A673 (cell line): Measurements from ENCODE around the gene PHACTR3. TPM values are rescaled to one million over a fixed set of nuclear protein-coding genes. Genes with fewer than 3 reads are reported as not detected.

Experiments used
- BruUV-seq: library from RNA; stranded (reverse); fragments of 400-500 nt; replicated peaks from 2 replicates; lab custom pipeline; 2021; lab: Mats Ljungman, UMichigan
- CTCF ChIA-PET: fragments of 300-600 bp; sonication (Branson Sonifier 250); formaldehyde crosslinking; loops from one replicate; lab custom pipeline; 2022; ENCODE audit warnings: antibody characterized with exemption; lab: Charles Lee
- POLR2A ChIA-PET: fragments of 300-600 bp; sonication (Branson Sonifier 250); formaldehyde crosslinking; loops from one replicate; lab custom pipeline; 2022; ENCODE audit warnings: antibody characterized with exemption; ENCODE audit not compliant: low non-redundant PET; lab: Charles Lee
- DNase-seq: peaks from one replicate; pipeline ENCODE4 v3.0.0-alpha.2; 2015; ENCODE audit warnings: low spot score
- H3K27ac ChIP-seq: fragments of 200-600 bp; sonication (generic); 2 replicates; pipeline ENCODE4 v1.5.1; 2016; ENCODE audit warnings: mixed run types, low read depth, mild to moderate bottlenecking, mixed read lengths, antibody characterized with exemption, low read length; ENCODE audit not compliant: poor library complexity, severe bottlenecking
- H3K27me3 ChIP-seq: fragments of 200-600 bp; sonication (generic); replicated peaks from 2 replicates; pipeline ENCODE4 v1.6.1; 2017; ENCODE audit warnings: mixed run types, low read depth, mild to moderate bottlenecking, mixed read lengths, antibody characterized with exemption, low read length; ENCODE audit not compliant: insufficient read depth, poor library complexity
- H3K36me3 ChIP-seq: fragments of 200-600 bp; sonication (generic); 2 replicates; pipeline ENCODE4 v1.6.1; 2016; ENCODE audit warnings: mixed run types, mild to moderate bottlenecking, mixed read lengths, antibody characterized with exemption, low read length; ENCODE audit not compliant: insufficient read depth, poor library complexity, severe bottlenecking
- H3K4me1 ChIP-seq: fragments of 200-600 bp; sonication (generic); 2 replicates; pipeline ENCODE4 v1.6.1; 2017; ENCODE audit warnings: mixed run types, mild to moderate bottlenecking, mixed read lengths, antibody characterized with exemption, low read length; ENCODE audit not compliant: insufficient read depth, poor library complexity, severe bottlenecking
- H3K4me3 ChIP-seq: fragments of 200-600 bp; sonication (generic); 2 replicates; pipeline ENCODE4 v1.5.1; 2016; ENCODE audit warnings: low read depth, mixed run types, mild to moderate bottlenecking, mixed read lengths, low read length; ENCODE audit not compliant: poor library complexity, severe bottlenecking
- H3K9me3 ChIP-seq: fragments of 200-600 bp; sonication (generic); 2 replicates; pipeline ENCODE4 v1.6.1; 2016; ENCODE audit warnings: mixed run types, low read depth, mild to moderate bottlenecking, mixed read lengths, antibody characterized with exemption, low read length; ENCODE audit not compliant: poor library complexity, severe bottlenecking
- EZH2 ChIP-seq: fragments of 200-600 bp; sonication (generic); IDR thresholded peaks from 2 replicates; pipeline ENCODE4 v1.6.1; 2017; ENCODE audit warnings: borderline replicate concordance, low read depth, mild to moderate bottlenecking, mixed read lengths, antibody characterized with exemption, low read length; ENCODE audit not compliant: poor library complexity, severe bottlenecking
- intact Hi-C: fragments of 100-400 bp; cut with micrococcal nuclease; formaldehyde crosslinking; loops from one replicate; pipeline ENCODE4 v1.10.0; 2022; ENCODE audit not compliant: unreplicated experiment
- total RNA-seq: library from RNA; stranded (reverse); gene quantifications from 2 replicates; pipeline ENCODE4 v1.2.3, GENCODE V29; 2021
- TF ChIP-seq, protein P1 (sequence below): fragments of 300-800, 200-600 bp; sonication (generic); conservative IDR thresholded peaks from 2 replicates; pipeline ENCODE4 v1.5.1; 2017; ENCODE audit warnings: low read depth, mild to moderate bottlenecking, antibody characterized with exemption, low read length, moderate library complexity, mixed read lengths

The PHACTR3 gene
- total RNA-seq, 1 experiment from 2014 or later, result 0.17 TPM

DNA sequence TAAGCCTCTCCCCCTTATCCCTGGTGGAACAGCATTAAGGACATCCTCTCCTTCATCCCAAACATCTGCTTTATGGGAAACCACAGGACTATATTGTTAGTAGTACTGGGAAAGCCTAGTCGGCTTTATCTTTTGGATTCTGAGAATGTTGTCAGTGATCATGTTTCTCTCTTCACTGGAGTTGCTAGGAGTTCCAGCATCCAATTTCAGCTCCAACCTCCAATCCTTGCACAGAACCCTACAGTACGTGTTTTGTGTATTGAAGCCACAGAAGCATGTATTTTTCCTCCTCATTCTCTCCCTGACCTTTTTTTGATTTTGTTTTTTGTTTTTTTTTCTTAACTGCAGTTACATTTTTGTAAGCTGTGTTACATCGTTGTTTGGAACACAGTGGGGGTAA, 84.0 kb downstream of the PHACTR3 start:
- no peaks in the 10 kb centered on the region for H3K9me3 ChIP-seq
- intact Hi-C loops, result no loop called here
- POLR2A ChIA-PET, result no interaction called here
- no peaks in the 10 kb centered on the region for H3K4me1 ChIP-seq
- no peak overlapping the region for H3K4me3 ChIP-seq
- no peaks in the 10 kb centered on the region for H3K36me3 ChIP-seq
- CTCF ChIA-PET, result no interaction called here
- H3K27ac ChIP-seq, result no peak overlapping the region
- peaks cover 60% of the 10 kb centered on the region for H3K27me3 ChIP-seq
- no TSS peak for BruUV-seq
- no peak for TF ChIP-seq EZH2
- TF ChIP-seq, protein P1, sequence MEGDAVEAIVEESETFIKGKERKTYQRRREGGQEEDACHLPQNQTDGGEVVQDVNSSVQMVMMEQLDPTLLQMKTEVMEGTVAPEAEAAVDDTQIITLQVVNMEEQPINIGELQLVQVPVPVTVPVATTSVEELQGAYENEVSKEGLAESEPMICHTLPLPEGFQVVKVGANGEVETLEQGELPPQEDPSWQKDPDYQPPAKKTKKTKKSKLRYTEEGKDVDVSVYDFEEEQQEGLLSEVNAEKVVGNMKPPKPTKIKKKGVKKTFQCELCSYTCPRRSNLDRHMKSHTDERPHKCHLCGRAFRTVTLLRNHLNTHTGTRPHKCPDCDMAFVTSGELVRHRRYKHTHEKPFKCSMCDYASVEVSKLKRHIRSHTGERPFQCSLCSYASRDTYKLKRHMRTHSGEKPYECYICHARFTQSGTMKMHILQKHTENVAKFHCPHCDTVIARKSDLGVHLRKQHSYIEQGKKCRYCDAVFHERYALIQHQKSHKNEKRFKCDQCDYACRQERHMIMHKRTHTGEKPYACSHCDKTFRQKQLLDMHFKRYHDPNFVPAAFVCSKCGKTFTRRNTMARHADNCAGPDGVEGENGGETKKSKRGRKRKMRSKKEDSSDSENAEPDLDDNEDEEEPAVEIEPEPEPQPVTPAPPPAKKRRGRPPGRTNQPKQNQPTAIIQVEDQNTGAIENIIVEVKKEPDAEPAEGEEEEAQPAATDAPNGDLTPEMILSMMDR, result no peak
- no peak for DNase-seq

DNA sequence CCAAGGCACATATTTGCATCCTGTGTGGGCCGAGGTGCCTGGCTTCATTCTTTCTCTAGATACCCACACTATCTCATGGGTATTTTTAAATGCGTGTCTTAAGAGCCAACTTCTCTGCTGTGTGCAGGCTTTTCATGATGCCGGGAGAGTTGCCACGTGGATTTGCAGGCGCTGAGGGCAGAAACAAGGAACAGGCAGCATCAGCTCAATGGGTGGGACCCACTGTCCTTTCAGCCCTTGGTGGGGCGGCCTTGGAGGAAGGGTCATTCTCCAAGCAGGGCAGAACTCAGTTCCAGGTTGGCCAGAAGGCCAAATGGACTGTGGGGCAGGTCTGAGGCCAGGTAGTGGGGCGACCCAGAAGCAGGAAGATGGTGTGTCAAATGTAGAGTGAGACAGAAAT, 84.7 kb downstream of the PHACTR3 start:
- no peaks in the 10 kb centered on the region for H3K4me1 ChIP-seq
- no TSS peak for BruUV-seq
- TF ChIP-seq, protein P1, result no peak
- no peak for TF ChIP-seq EZH2
- peaks cover 59% of the 10 kb centered on the region for H3K27me3 ChIP-seq
- H3K36me3 ChIP-seq, result no peaks in the 10 kb centered on the region
- no peak for DNase-seq
- CTCF ChIA-PET, result no interaction called here
- POLR2A ChIA-PET, result no interaction called here
- intact Hi-C loops, result no loop called here
- no peak overlapping the region for H3K27ac ChIP-seq
- no peaks in the 10 kb centered on the region for H3K9me3 ChIP-seq
- no peak overlapping the region for H3K4me3 ChIP-seq

DNA sequence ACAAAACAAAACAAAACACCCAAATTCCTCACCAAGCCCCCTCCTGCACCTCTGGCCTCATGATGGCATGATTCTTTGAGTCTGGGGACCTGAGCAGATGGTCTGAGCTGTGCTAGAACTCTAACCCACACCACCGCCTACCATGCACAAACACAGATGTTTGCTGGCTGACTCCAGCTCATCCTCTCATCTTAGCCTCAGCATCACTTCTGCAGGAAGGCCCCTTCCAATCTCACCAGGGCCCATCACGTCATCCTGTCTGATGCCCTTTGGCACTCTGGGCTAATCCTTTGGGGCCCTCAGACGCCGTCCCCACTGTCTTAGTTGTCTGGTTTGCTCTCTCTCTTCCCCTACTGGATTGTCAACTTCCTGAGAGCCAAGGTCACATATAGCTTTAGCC, 85.8 kb downstream of the PHACTR3 start:
- H3K4me3 ChIP-seq, result no peak overlapping the region
- ChIA-PET POLR2A (no interaction called here), CTCF (no interaction called here)
- no peaks in the 10 kb centered on the region for H3K4me1 ChIP-seq
- no TSS peak for BruUV-seq
- peaks cover 67% of the 10 kb centered on the region for H3K27me3 ChIP-seq
- no peaks in the 10 kb centered on the region for H3K36me3 ChIP-seq
- DNase-seq, result no peak
- no peak overlapping the region for H3K27ac ChIP-seq
- intact Hi-C loops, result no loop called here
- TF ChIP-seq, protein P1, result no peak
- H3K9me3 ChIP-seq, result no peaks in the 10 kb centered on the region
